ENCODE measurements around the gene B4GALT6. TPM values are rescaled to one million over a fixed set of nuclear protein-coding genes. Genes with fewer than 3 reads are reported as not detected.
A peak's percentile ranks its signal among the peaks of the same experiment; 100 is the strongest.

Gene B4GALT6
- total and polyA plus RNA-seq, 5 experiments from 2014 or later, result 0.17 to 0.47 (median 0.20) TPM; not detected in 2

- peak overlapping the region in 4 of 10 donors; percentile 4 to 71 (median 25) for H3K27ac Mint-ChIP-seq
- peak overlapping the region in 2 of 10 donors; percentile 33 to 69 for H3K4me3 Mint-ChIP-seq
- peak in 1 of 10 donors; percentile 16 for DNase-seq
- peaks cover 4 to 12% (median 7%) of the 10 kb centered on the region in 5 donors for H3K27me3 Mint-ChIP-seq
- H3K4me1 Mint-ChIP-seq, result peaks cover 0 to 22% (median 2%) of the 10 kb centered on the region in 4 donors
- POLR2A ChIA-PET, result no interaction called here
- peaks cover 0 to 6% (median 2%) of the 10 kb centered on the region in 9 donors for H3K9me3 Mint-ChIP-seq
- ATAC-seq, result no peak
- peaks cover 0 to 6% (median 2%) of the 10 kb centered on the region in 3 donors for H3K36me3 Mint-ChIP-seq
Observed at GRCh38 chr18:31634331-31634713, 50.1 kb downstream of the B4GALT6 start.

DNA sequence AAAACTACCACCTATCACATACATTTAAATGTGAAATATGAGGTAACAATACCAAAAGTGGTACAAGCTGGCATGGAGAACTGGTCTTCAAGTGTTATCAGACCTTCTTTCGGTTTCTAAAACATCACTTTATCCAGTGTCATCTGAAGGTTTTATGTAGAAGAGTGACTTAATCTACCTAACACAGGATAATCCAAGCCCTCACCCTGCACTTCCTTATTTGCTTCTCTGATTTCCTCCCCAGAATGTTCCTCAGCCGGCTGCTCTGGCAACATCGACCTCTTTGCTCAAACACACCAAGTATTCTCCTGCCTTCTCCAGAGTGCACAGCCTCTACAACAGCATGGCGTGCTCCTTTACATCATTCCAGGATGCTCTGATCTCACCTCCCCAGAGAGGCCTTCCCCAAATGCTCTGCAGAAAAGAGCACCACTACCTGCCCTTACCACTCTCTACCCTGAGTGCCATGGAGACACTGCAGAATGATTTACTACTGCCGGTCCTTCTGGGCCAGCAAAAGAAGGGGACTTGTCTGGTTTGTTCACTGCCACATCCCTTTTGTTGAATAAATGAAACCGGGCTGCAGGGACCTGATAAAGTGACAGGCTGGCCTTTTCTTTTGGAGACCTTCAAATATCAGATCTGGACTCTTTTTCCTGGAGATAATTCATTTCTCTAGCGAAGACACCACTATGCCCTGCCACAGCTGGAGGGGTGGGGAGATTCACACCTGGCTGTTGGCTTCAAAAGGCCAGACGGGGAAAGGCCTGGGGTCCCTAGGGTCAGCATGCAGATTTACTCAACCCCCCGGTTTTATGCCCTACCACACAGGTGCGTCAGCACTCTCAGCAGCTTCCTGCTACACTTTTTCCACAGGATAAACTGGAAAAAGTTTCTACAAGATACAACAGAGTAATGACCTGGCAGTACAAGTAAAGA lies 50.7 kb downstream of the B4GALT6 start:
- H3K27me3 Mint-ChIP-seq, result peaks cover 2 to 12% (median 7%) of the 10 kb centered on the region in 5 donors
- ATAC-seq (no peak), DNase-seq (no peak)
- peaks cover 0 to 22% (median 2%) of the 10 kb centered on the region in 4 donors for H3K4me1 Mint-ChIP-seq
- H3K4me3 Mint-ChIP-seq, result peak overlapping the region in 2 of 10 donors; percentile 33 to 69
- H3K27ac Mint-ChIP-seq, result peak overlapping the region in 4 of 10 donors; percentile 13 to 71 (median 34)
- peaks cover 0 to 6% (median 2%) of the 10 kb centered on the region in 9 donors for H3K9me3 Mint-ChIP-seq
- POLR2A ChIA-PET, result no interaction called here
- peaks cover 0 to 6% (median 2%) of the 10 kb centered on the region in 3 donors for H3K36me3 Mint-ChIP-seq

GRCh38 chr18:31632356-31632755 lies 52.0 kb downstream of the B4GALT6 start:
- POLR2A ChIA-PET, result no interaction called here
- H3K4me3 Mint-ChIP-seq, result no peak overlapping the region
- ATAC-seq (no peak), DNase-seq (no peak)
- H3K9me3 Mint-ChIP-seq, result peaks cover 0 to 6% (median 2%) of the 10 kb centered on the region in 9 donors
- peaks cover 0 to 6% (median 2%) of the 10 kb centered on the region in 3 donors for H3K36me3 Mint-ChIP-seq
- H3K4me1 Mint-ChIP-seq, result peaks cover 0 to 22% (median 2%) of the 10 kb centered on the region in 4 donors
- peaks cover 2 to 12% (median 7%) of the 10 kb centered on the region in 5 donors for H3K27me3 Mint-ChIP-seq
- H3K27ac Mint-ChIP-seq, result no peak overlapping the region

- H3K27ac Mint-ChIP-seq, result no peak overlapping the region
- H3K4me1 Mint-ChIP-seq, result peaks cover 0 to 22% (median 2%) of the 10 kb centered on the region in 4 donors
- H3K27me3 Mint-ChIP-seq, result peaks cover 0 to 12% (median 5%) of the 10 kb centered on the region in 5 donors
- H3K36me3 Mint-ChIP-seq, result peaks cover 0 to 6% (median 0%) of the 10 kb centered on the region in 3 donors
- H3K9me3 Mint-ChIP-seq, result peaks cover 0 to 6% (median 0%) of the 10 kb centered on the region in 9 donors
- POLR2A ChIA-PET, result no interaction called here
- ATAC-seq (no peak), DNase-seq (no peak)
- H3K4me3 Mint-ChIP-seq, result no peak overlapping the region
Observed at GRCh38 chr18:31631526-31631925, 52.9 kb downstream of the B4GALT6 start.

DNA sequence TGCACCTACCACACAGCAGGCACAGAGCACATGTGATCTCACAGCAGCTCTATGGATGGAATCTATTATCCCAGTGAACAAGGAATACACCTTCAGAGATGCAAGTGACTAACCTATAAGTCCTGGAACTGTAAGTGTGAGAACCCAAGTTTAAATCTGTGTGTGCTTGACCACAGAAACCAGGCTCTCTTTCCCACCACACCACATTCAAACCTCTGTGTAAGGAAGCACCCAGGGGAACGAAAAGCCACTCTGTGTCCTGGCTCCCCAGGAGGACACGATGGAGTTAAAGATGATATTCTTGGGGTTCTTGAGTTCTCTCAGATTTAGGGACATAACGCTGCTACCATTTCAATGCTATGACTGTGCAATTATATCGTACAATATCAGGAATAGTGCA lies 53.8 kb downstream of the B4GALT6 start:
- ATAC-seq, result no peak
- Mint-ChIP-seq H3K27ac (peak overlapping the region in 1 of 10 donors; percentile 22), H3K27me3 (peaks cover 0 to 11% (median 5%) of the 10 kb centered on the region in 5 donors), H3K36me3 (no peaks in the 10 kb centered on the region), H3K9me3 (peaks cover 0 to 2% (median 0%) of the 10 kb centered on the region in 9 donors), H3K4me1 (peaks cover 0 to 22% (median 2%) of the 10 kb centered on the region in 4 donors), H3K4me3 (no peak overlapping the region)
- POLR2A ChIA-PET, result no interaction called here
- no peak for DNase-seq

DNA sequence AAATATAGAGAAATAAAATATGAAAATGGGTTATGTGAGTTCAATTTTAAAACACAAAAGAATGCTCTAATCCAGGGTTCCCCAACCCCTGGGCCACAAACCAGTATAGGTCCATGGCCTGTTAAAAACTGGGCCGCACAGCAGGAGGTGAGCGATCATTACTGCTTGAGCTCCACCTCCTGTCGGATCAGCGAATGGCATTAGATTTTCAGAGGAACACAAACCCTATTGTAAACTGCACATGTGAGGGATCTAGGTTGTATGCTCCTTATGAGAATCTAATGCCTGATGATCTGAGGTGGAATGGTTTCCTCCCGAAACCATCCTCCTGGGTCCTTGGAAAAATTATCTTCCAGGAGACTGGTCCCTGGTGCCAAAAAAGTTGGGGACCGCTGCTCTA lies 58.0 kb downstream of the B4GALT6 start:
- ATAC-seq (no peak), DNase-seq (no peak)
- H3K27ac Mint-ChIP-seq, result no peak overlapping the region
- no peaks in the 10 kb centered on the region for H3K4me1 Mint-ChIP-seq
- no peaks in the 10 kb centered on the region for H3K36me3 Mint-ChIP-seq
- H3K27me3 Mint-ChIP-seq, result no peaks in the 10 kb centered on the region
- POLR2A ChIA-PET, result no interaction called here
- H3K9me3 Mint-ChIP-seq, result no peaks in the 10 kb centered on the region
- no peak overlapping the region for H3K4me3 Mint-ChIP-seq

DNA sequence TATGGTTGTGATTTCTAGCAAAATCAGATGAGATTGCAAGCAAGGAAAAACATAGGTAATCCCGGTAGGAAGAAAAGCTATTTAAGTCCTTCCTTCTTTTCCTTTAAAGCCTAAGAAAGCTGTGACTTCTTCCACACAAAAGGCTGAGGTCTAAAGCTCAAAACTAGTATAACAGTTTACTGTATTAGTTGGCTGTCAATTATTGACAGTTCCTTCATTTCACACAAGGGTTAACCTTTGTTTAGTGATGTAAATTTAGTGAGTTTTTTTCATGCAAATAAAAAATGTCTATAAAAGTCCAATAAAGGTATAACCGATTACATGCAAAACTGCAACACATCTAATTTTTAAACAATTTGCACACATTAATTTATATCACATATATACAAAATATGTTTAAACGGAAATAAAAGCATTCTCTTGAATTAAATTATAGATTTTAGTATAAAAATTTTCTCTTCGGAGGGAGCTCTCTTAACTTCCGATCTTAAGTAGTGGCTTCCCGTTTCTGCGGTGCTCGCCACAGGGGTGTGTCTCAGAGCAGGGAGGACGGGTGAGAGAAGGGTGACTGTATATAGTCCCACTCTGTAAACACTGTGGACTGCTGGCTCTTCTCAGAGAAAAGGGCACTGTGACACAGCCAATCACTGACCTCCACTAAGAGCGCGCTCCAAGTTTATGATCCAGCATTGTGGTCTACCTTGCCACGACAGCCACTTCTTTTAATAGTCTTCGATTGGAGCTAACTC lies 59.3 kb downstream of the B4GALT6 start:
- H3K27ac Mint-ChIP-seq, result no peak overlapping the region
- H3K36me3 Mint-ChIP-seq, result no peaks in the 10 kb centered on the region
- no peaks in the 10 kb centered on the region for H3K9me3 Mint-ChIP-seq
- H3K4me1 Mint-ChIP-seq, result no peaks in the 10 kb centered on the region
- ATAC-seq (no peak), DNase-seq (no peak)
- no peaks in the 10 kb centered on the region for H3K27me3 Mint-ChIP-seq
- POLR2A ChIA-PET, result no interaction called here
- no peak overlapping the region for H3K4me3 Mint-ChIP-seq

- no peak for DNase-seq
- H3K4me3 Mint-ChIP-seq, result no peak overlapping the region
- no peaks in the 10 kb centered on the region for H3K4me1 Mint-ChIP-seq
- peaks cover 0 to 15% (median 6%) of the 10 kb centered on the region in 5 donors for H3K27me3 Mint-ChIP-seq
- no peaks in the 10 kb centered on the region for H3K36me3 Mint-ChIP-seq
- H3K27ac Mint-ChIP-seq, result no peak overlapping the region
- H3K9me3 Mint-ChIP-seq, result no peaks in the 10 kb centered on the region
- ATAC-seq, result no peak
- POLR2A ChIA-PET, result no interaction called here
Observed at GRCh38 chr18:31619291-31619690, 65.1 kb downstream of the B4GALT6 start.

- H3K36me3 Mint-ChIP-seq, result no peaks in the 10 kb centered on the region
- no peaks in the 10 kb centered on the region for H3K9me3 Mint-ChIP-seq
- POLR2A ChIA-PET, result no interaction called here
- H3K4me1 Mint-ChIP-seq, result no peaks in the 10 kb centered on the region
- ATAC-seq, result no peak
- no peak for DNase-seq
- no peak overlapping the region for H3K27ac Mint-ChIP-seq
- no peak overlapping the region for H3K4me3 Mint-ChIP-seq
- H3K27me3 Mint-ChIP-seq, result peaks cover 0 to 19% (median 7%) of the 10 kb centered on the region in 5 donors
Observed at GRCh38 chr18:31618801-31619200, 65.6 kb downstream of the B4GALT6 start.

DNA sequence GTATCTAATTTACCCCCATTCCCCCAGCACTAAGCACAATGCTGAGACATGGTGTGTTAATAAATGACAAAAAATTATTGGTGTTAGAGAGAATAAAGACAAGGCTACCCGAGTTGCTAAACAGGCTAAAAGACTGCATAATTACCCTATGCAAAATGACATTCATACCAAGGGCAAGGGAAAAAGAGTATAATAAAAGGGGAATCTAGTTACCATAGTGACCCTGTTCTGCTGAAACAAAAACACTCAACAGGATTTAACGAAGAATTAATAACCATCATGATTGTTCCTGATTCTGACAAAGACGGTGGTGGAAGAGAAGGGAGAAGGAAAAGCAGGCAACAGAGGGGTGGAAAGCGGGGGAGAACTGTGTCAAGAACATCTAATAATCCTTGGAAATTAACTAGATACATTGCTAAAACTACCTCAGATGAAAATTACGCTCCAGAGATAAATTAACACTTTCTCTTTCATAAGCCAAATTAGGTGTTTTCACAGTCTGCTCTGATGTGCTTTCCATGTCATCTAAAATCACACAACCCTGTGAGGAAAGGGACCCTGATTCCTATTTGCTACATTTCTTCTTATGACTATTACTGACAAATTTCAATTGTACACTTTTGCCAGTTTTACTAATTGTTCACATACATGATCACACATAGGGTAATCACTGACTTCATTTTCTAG lies 67.2 kb downstream of the B4GALT6 start:
- no peaks in the 10 kb centered on the region for H3K9me3 Mint-ChIP-seq
- H3K27ac Mint-ChIP-seq, result no peak overlapping the region
- DNase-seq, result no peak
- H3K27me3 Mint-ChIP-seq, result peaks cover 0 to 21% (median 9%) of the 10 kb centered on the region in 5 donors
- H3K36me3 Mint-ChIP-seq, result no peaks in the 10 kb centered on the region
- H3K4me1 Mint-ChIP-seq, result no peaks in the 10 kb centered on the region
- ATAC-seq, result no peak
- POLR2A ChIA-PET, result no interaction called here
- H3K4me3 Mint-ChIP-seq, result no peak overlapping the region

DNA sequence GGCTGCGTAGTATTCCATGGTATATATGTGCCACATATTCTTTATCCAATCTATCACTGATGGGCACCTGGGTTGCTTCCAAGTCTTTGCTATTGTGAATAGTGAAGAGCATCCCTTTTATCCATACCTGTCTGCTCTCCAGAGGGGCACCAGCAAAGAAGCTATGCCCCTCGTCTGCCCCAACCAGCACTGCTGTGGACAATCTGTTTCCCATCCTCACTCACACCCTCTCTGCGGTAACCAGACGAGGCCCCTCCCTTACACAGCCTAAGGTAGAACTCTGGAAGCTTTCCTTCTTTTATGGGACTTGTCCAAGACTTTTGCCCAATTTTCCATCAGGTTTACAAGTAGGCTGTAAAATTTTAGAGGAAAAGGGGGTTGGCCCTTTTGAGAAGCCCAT lies 67.8 kb downstream of the B4GALT6 start:
- H3K4me3 Mint-ChIP-seq, result no peak overlapping the region
- H3K4me1 Mint-ChIP-seq, result no peaks in the 10 kb centered on the region
- no peaks in the 10 kb centered on the region for H3K9me3 Mint-ChIP-seq
- no peaks in the 10 kb centered on the region for H3K36me3 Mint-ChIP-seq
- POLR2A ChIA-PET, result no interaction called here
- H3K27me3 Mint-ChIP-seq, result peaks cover 0 to 21% (median 9%) of the 10 kb centered on the region in 5 donors
- H3K27ac Mint-ChIP-seq, result no peak overlapping the region
- no peak for ATAC-seq
- DNase-seq, result no peak

DNA sequence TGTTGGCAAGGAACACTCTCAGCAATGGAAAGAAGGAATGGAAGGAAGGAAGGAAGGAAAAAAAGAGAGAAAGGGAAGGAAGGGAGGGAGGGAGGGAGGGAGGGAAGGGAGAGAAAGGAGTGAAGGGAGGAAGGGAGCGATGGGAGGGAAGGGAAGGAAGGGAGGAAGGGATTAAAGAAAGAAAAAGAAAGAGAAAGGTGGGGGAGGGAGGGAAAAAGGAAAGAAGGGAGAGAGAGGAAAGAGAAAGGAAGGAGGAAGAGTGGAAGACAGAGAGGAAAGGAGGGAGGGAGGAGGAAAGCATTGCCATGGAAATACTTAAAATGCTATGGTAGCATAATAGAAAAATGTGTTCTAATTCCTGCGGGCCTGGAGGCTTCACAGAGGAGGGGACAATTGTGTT lies 70.3 kb downstream of the B4GALT6 start:
- H3K27me3 Mint-ChIP-seq, result peaks cover 0 to 23% (median 8%) of the 10 kb centered on the region in 5 donors
- H3K27ac Mint-ChIP-seq, result no peak overlapping the region
- ATAC-seq (no peak), DNase-seq (no peak)
- POLR2A ChIA-PET, result no interaction called here
- no peak overlapping the region for H3K4me3 Mint-ChIP-seq
- no peaks in the 10 kb centered on the region for H3K36me3 Mint-ChIP-seq
- H3K4me1 Mint-ChIP-seq, result no peaks in the 10 kb centered on the region
- H3K9me3 Mint-ChIP-seq, result no peaks in the 10 kb centered on the region

All from naive thymus-derived CD8-positive, alpha-beta T cell (primary cell).